ENCODE measurements around the gene PTDSS2. TPM values are rescaled to one million over a fixed set of nuclear protein-coding genes. Genes with fewer than 3 reads are reported as not detected.
"Not testable (repeated sequence)": the region's sequence is repeated elsewhere in the genome, so short reads cannot be mapped to it uniquely, and the experiment has no call there.

PTDSS2 gene
- total RNA-seq, 2 donors from 2014 or later, result 26.8 to 32.5 TPM

DNA sequence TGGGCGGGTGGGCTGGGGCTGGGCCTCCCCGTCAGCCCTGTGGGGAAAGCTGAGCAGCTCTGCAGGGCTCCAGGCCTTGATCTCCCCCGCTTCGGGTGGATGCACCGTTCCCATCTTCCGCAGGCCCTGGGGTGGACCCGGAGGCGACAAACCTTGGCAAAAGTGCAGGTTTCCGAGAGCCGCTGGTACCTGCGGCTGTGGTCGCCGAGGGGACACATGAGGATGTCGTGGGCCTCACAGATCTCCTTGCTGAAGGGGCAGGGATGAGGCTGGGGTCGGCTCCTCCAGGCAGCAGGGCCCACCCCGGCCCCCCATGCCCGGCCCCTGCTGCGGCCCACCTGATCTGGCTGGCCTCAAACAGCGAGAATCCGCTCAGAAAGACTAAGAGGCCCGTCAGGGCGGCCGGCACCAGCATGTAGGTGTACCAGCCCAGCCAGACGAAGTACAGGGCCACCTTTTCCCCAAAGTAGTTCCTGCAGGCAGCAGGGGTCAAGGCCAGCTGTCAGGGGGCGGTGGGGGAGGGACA is 20.1 kb upstream of the PTDSS2 start:
- no peak for DNase-seq (ENCODE audit: low spot score)

DNA sequence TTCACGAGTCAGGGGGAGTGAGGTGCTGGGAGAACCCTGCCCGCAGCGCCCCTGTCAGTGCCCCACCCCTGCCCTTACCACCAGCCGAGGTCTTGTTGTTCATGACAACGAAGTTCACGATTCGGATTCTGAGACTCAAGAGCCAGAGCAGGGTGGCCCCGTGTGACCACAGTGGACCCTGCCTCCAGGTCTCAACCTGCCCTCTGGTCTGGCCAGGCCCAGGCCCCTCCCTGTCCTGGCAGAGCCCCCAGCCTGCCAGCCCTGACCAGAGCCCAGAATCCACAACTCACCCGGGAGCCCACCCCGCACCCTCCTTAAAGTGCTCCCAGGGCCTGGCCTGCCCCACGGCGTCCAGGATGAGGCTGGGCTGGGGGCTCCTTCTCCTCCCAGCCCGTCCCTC is 18.2 kb upstream of the PTDSS2 start:
- Histone ChIP-seq H3K27ac (no peak overlapping the region), H3K4me1 (no peaks in the 10 kb centered on the region), H3K27me3 (no peaks in the 10 kb centered on the region), H3K4me3 (no peak overlapping the region), H3K9me3 (no peaks in the 10 kb centered on the region), H3K36me3 (no peaks in the 10 kb centered on the region)
- no peak for DNase-seq (ENCODE audit: low spot score)
- TF ChIP-seq, protein P1, sequence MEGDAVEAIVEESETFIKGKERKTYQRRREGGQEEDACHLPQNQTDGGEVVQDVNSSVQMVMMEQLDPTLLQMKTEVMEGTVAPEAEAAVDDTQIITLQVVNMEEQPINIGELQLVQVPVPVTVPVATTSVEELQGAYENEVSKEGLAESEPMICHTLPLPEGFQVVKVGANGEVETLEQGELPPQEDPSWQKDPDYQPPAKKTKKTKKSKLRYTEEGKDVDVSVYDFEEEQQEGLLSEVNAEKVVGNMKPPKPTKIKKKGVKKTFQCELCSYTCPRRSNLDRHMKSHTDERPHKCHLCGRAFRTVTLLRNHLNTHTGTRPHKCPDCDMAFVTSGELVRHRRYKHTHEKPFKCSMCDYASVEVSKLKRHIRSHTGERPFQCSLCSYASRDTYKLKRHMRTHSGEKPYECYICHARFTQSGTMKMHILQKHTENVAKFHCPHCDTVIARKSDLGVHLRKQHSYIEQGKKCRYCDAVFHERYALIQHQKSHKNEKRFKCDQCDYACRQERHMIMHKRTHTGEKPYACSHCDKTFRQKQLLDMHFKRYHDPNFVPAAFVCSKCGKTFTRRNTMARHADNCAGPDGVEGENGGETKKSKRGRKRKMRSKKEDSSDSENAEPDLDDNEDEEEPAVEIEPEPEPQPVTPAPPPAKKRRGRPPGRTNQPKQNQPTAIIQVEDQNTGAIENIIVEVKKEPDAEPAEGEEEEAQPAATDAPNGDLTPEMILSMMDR (IDR thresholded peaks at IDR 0.05), result no peak

More for the DNA sequence above, 20.1 kb upstream of the PTDSS2 start:
- H3K4me3 ChIP-seq, result no peak overlapping the region
- H3K4me1 ChIP-seq, result no peaks in the 10 kb centered on the region
- no peaks in the 10 kb centered on the region for H3K36me3 ChIP-seq
- H3K27ac ChIP-seq, result no peak overlapping the region
- no peaks in the 10 kb centered on the region for H3K27me3 ChIP-seq
- peaks cover 0 to 4% of the 10 kb centered on the region in 2 donors for H3K9me3 ChIP-seq
- TF ChIP-seq, protein P1 (IDR thresholded peaks at IDR 0.05), result no peak

DNA sequence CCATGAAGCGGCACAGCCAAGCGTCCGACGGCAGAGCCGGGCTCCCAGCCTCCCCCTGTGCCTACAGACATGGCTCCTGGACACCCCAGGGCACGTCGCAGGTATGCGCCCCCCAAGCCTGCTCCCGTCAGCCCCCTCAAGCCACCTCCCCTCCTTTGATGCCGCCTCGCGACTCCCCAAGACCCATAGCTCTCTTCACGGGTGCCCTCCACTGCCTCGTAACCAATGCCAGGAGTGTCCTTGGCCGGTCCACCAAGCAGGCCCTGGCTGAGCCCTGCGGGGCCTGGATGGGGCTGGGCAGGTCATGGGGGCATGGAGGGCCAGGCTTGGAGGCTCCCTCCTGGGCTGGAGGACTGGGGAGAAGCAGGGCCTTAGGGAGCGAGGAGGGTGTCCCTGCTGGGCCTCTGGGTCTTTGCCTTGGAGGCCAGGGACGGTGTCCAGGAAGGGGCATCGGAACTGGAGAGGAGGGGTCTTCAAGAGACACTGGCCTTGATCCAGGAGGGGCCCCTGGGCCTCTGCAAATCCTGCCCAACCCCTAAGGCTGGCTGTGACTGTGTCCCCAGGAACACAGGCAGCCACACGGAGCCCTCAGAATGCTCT is 17.5 kb upstream of the PTDSS2 start:
- Histone ChIP-seq H3K4me3 (no peak overlapping the region), H3K27me3 (no peaks in the 10 kb centered on the region), H3K36me3 (no peaks in the 10 kb centered on the region), H3K4me1 (no peaks in the 10 kb centered on the region), H3K27ac (no peak overlapping the region), H3K9me3 (no peaks in the 10 kb centered on the region)
- DNase-seq (ENCODE audit: low spot score), result no peak
- TF ChIP-seq, protein P1 (IDR thresholded peaks at IDR 0.05), result no peak

GRCh38 chr11:433111-433510 is 17.0 kb upstream of the PTDSS2 start:
- no peaks in the 10 kb centered on the region for H3K9me3 ChIP-seq
- no peak overlapping the region for H3K27ac ChIP-seq
- no peak for DNase-seq (ENCODE audit: low spot score)
- no peak overlapping the region for H3K4me3 ChIP-seq
- no peaks in the 10 kb centered on the region for H3K4me1 ChIP-seq
- H3K36me3 ChIP-seq, result no peaks in the 10 kb centered on the region
- no peaks in the 10 kb centered on the region for H3K27me3 ChIP-seq
- TF ChIP-seq, protein P1 (IDR thresholded peaks at IDR 0.05), result no peak

GRCh38 chr11:433641-434040 is 16.4 kb upstream of the PTDSS2 start:
- no peak for DNase-seq (ENCODE audit: low spot score)
- no peaks in the 10 kb centered on the region for H3K27me3 ChIP-seq
- TF ChIP-seq, protein P1 (IDR thresholded peaks at IDR 0.05), result no peak

DNA sequence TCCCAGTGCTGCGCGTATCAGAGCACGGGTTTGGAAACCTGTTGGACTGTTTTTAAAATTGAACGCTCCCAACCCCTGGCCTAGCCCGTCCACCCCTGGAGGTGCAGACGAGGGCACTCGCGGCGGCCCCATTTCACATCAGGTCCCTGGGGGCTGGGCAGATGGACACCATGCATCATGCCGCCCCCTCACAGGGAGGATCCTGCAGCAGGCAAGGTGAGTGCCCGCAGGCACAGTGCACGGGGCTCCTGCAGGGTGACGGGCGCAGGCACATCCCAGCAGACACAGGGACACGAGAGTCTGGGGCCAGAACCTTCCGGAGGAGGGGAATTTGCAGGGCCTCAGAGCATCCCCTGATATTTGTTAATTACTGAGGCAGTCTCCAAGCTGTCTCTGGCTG is 15.6 kb upstream of the PTDSS2 start:
- no peak for DNase-seq (ENCODE audit: low spot score)
- TF ChIP-seq, protein P1 (IDR thresholded peaks at IDR 0.05), result no peak
- H3K36me3 ChIP-seq, result no peaks in the 10 kb centered on the region
- no peaks in the 10 kb centered on the region for H3K27me3 ChIP-seq
- H3K4me3 ChIP-seq, result no peak overlapping the region
- H3K9me3 ChIP-seq, result no peaks in the 10 kb centered on the region
- H3K27ac ChIP-seq, result no peak overlapping the region
- no peaks in the 10 kb centered on the region for H3K4me1 ChIP-seq

More at GRCh38 chr11:433641-434040, 16.4 kb upstream of the PTDSS2 start:
- H3K36me3 ChIP-seq, result no peaks in the 10 kb centered on the region
- H3K9me3 ChIP-seq, result no peaks in the 10 kb centered on the region
- H3K4me3 ChIP-seq, result no peak overlapping the region
- no peak overlapping the region for H3K27ac ChIP-seq
- no peaks in the 10 kb centered on the region for H3K4me1 ChIP-seq

GRCh38 chr11:434999-435740 is 14.9 kb upstream of the PTDSS2 start:
- H3K27ac ChIP-seq; H3K9me3 ChIP-seq; H3K36me3 ChIP-seq; H3K4me3 ChIP-seq; H3K4me1 ChIP-seq; DNase-seq (ENCODE audit: low spot score); H3K27me3 ChIP-seq: not testable (repeated sequence)

All from right atrium auricular region (tissue), 2 donors.